Pancreas (tissue), 10 donors: ENCODE measurements around the gene HTT. TPM values are rescaled to one million over a fixed set of nuclear protein-coding genes. Genes with fewer than 3 reads are reported as not detected.

ENCODE experiments used
- ATAC-seq, 4 donors: fragments of 200-7000 bp; cut with Tn5 transposase; one replicate each; pipeline versions ENCODE4 v1.8.0 to v1.9.1; 2020; ENCODE audit warnings: mild to moderate bottlenecking in 4 of 4, moderate library complexity in 4 of 4
- DNase-seq, 6 donors: peaks; one replicate each; pipeline ENCODE4 v3.0.0-alpha.2; 2020
- FAIRE-seq: peaks from 2 replicates; lab custom pipeline; 2012; peaks lifted over from hg19 to GRCh38; lab: Jason Lieb, UNC
- H3K27ac ChIP-seq, 4 donors: fragments of 200-600 bp; sonication (generic); 1 replicate in 3 of 4; 2 replicates in 1 of 4; pipeline versions ENCODE4 v1.5.0 to v1.8.0; 2020
- H3K27me3 ChIP-seq, 4 donors: fragments of 200-600 bp; one replicate each; pipeline ENCODE4 v1.8.0; 2021
- H3K36me3 ChIP-seq, 3 donors: fragments of 200-600 bp; sonication (generic) in 1 of 3; one replicate each; pipeline versions ENCODE4 v1.5.0 to v1.8.0; 2020 to 2021
- H3K4me1 ChIP-seq, 3 donors: fragments of 200-600 bp; one replicate each; pipeline ENCODE4 v1.8.0; 2021
- H3K4me3 ChIP-seq, 4 donors: fragments of 200-600 bp; sonication (generic) in 2 of 4; one replicate each; pipeline versions ENCODE4 v1.5.0 to v1.8.0; 2020 to 2021
- H3K9me3 ChIP-seq, 4 donors: fragments of 200-600 bp; one replicate each; pipeline ENCODE4 v1.8.0; 2021
- CTCF ChIP-seq, 4 donors: fragments of 200-600 bp; sonication (generic) in 3 of 4; IDR thresholded peaks; one replicate each; pipeline versions ENCODE4 v1.5.0 to v1.8.0; 2021; ENCODE audit warnings: antibody characterized with exemption in 4 of 4
- WGBS, 2 donors: extraction: QIAGEN DNeasy Blood & Tissue Kit; methylation state at CpG; one replicate each; pipeline ENCODE4 v1.1.7; 2013; 5-methylcytosine and 5-hydroxymethylcytosine counted together
- intact Hi-C, 3 donors: fragments of 100-400 bp; cut with DNase I; formaldehyde crosslinking; loops; one replicate each; pipeline versions ENCODE4 v1.11.1 to v1.14.2; 2022
- polyA plus RNA-seq, 2 donors: library from polyadenylated mRNA; stranded (reverse); fragments of 200-250 nt; gene quantifications; one replicate each; pipeline ENCODE4 v1.2.3, GENCODE V29; 2013
- total RNA-seq, 6 donors: library from RNA; stranded (reverse); fragmentation: NEBNext Ultra II Directional in 4 of 6; extraction: Animal tissue kit (Norgen Biotek cat#: 25700) in 4 of 6; gene quantifications; one replicate each; pipeline versions ENCODE4 v1.2.1 to v1.2.4, GENCODE V29; 2021 to 2023
- donor health status: healthy with polysubstance abuse.
- donor health status: DM: no; HTN: no; CAD: no; lungs with moderate emphysema.
- donor health status: DM: no; HTN: no; CAD: no.
- donor health status: control.
- donor health status: control.
- donor health status: Bipolar disorder and iron deficiency.
- donor health status: DM: yes; HTN: yes; CAD: no.
- donor health status: DM: no; HTN: no; CAD: no.
- donor health status: DM: no; HTN: no; CAD: no.
- donor health status: DM: yes; HTN: yes; CAD: no.

The HTT gene
- total and polyA plus RNA-seq, 8 donors = 23.1 to 55.2 (median 42.7) TPM

GRCh38 chr4:3223956-3224748, 149.7 kb downstream of the HTT start:
- Histone ChIP-seq H3K4me3 (no peak overlapping the region), H3K27ac (no peak overlapping the region), H3K9me3 (no peaks in the 10 kb centered on the region), H3K4me1 (no peaks in the 10 kb centered on the region), H3K36me3 (peaks cover 6 to 78% (median 23%) of the 10 kb centered on the region in 3 donors), H3K27me3 (no peaks in the 10 kb centered on the region)
- FAIRE-seq (no peak), ATAC-seq (no peak), DNase-seq (peak in 1 of 6 donors; percentile 21)
- intact Hi-C loops = no loop called here
- TF ChIP-seq CTCF (IDR thresholded peaks at IDR 0.05) = no peak
- WGBS, 2 donors = 92% methylated on average over 13 of the region's 13 CpGs

- Histone ChIP-seq H3K27me3 (no peaks in the 10 kb centered on the region), H3K4me1 (no peaks in the 10 kb centered on the region), H3K9me3 (no peaks in the 10 kb centered on the region), H3K36me3 (peaks cover 6 to 78% (median 33%) of the 10 kb centered on the region in 3 donors), H3K27ac (no peak overlapping the region), H3K4me3 (no peak overlapping the region)
- intact Hi-C loops = no loop called here
- FAIRE-seq (no peak), DNase-seq (peak in 1 of 6 donors; percentile 43), ATAC-seq (no peak)
- 92 to 94% methylated on average over 22 of the region's 22 CpGs for WGBS, 2 donors
- no peak for TF ChIP-seq CTCF (IDR thresholded peaks at IDR 0.05)
These were observed 150.8 kb downstream of the HTT start for GRCh38 chr4:3225071-3225850.

- DNase-seq (peak in 1 of 6 donors; percentile 16), FAIRE-seq (no peak), ATAC-seq (peak in 3 of 4 donors; percentile 7 to 43 (median 40))
- Histone ChIP-seq H3K36me3 (peaks cover 6 to 78% (median 32%) of the 10 kb centered on the region in 3 donors), H3K4me1 (no peaks in the 10 kb centered on the region), H3K9me3 (no peaks in the 10 kb centered on the region), H3K27me3 (no peaks in the 10 kb centered on the region), H3K4me3 (no peak overlapping the region), H3K27ac (peak overlapping the region in 2 of 4 donors; percentile 8 to 57)
- TF ChIP-seq CTCF (IDR thresholded peaks at IDR 0.05) = no peak
- WGBS, 2 donors = 87 to 91% methylated on average over 9 of the region's 9 CpGs
- intact Hi-C loops = no loop called here
These were observed 151.5 kb downstream of the HTT start for GRCh38 chr4:3225936-3226335.

- ATAC-seq (peak; percentile 65 to 77 (median 66)), DNase-seq (peak in 2 of 6 donors; percentile 51 to 63), FAIRE-seq (no peak)
- no peaks in the 10 kb centered on the region for H3K27me3 ChIP-seq
- H3K27ac ChIP-seq = peak overlapping the region in 2 of 4 donors; percentile 8 to 57
- H3K36me3 ChIP-seq = peaks cover 6 to 78% (median 32%) of the 10 kb centered on the region in 3 donors
- H3K9me3 ChIP-seq = no peaks in the 10 kb centered on the region
- 43 to 48% methylated on average over 9 of the region's 9 CpGs for WGBS, 2 donors
- H3K4me1 ChIP-seq = no peaks in the 10 kb centered on the region
- intact Hi-C loops = no loop called here
- TF ChIP-seq CTCF (IDR thresholded peaks at IDR 0.05) = no peak
- no peak overlapping the region for H3K4me3 ChIP-seq
These were observed 152.0 kb downstream of the HTT start for GRCh38 chr4:3226467-3226866.
